ENCODE measurements around the gene ZFP1. TPM values are rescaled to one million over a fixed set of nuclear protein-coding genes. Genes with fewer than 3 reads are reported as not detected.
A peak's percentile ranks its signal among the peaks of the same experiment; 100 is the strongest.

The ZFP1 gene
- total and polyA plus RNA-seq, 2 donors (not counting 1 experiment from before 2014, with no cell fraction given), result 9.8 to 14.4 TPM

- Histone ChIP-seq H3K9me3 (ENCODE audit: control insufficient read depth, insufficient read depth, low read depth, low read length) (no peaks in the 10 kb centered on the region), H3K4me1 (ENCODE audit: control insufficient read depth, extremely low read depth, insufficient read depth, low read length) (peaks cover 44% of the 10 kb centered on the region), H3K4me3 (replicated peaks in 1 of 4; ENCODE audit: control extremely low read depth in 1 of 4, insufficient read depth in 1 of 4, low read depth in 3 of 4, low read length in 4 of 4) (no peak overlapping the region), H3K9ac (ENCODE audit: insufficient read depth, low read length) (no peak overlapping the region), H3K27ac (ENCODE audit: insufficient read depth, low read length) (peak overlapping the region; percentile 15), H3K27me3 (ENCODE audit: control insufficient read depth, insufficient read depth, low read length) (no peaks in the 10 kb centered on the region), H3K4me2 (ENCODE audit: extremely low read depth, insufficient read depth, low read length) (peak overlapping the region; percentile 46), H3K79me2 (ENCODE audit: control insufficient read depth, insufficient read depth, low read length) (no peaks in the 10 kb centered on the region), H2AFZ (ENCODE audit: low read length) (no peak overlapping the region), H4K20me1 (ENCODE audit: control insufficient read depth, extremely low read depth, insufficient read depth, low read length) (no peaks in the 10 kb centered on the region), H3K36me3 (ENCODE audit: control insufficient read depth, insufficient read depth, low read length) (no peaks in the 10 kb centered on the region)
- TF ChIP-seq CTCF (conservative IDR thresholded peaks at IDR 0.05 in 1 of 2, IDR thresholded peaks at IDR 0.05 in 1 of 2; ENCODE audit: low read depth in 1 of 2, low read length in 2 of 2) (no peak), EZH2 (IDR thresholded peaks at IDR 0.05; ENCODE audit: low read length, missing control alignments) (no peak)
- peak; percentile 94 for DNase-seq (ENCODE audit: low read depth in 2 of 2)
Observed at GRCh38 chr16:75108792-75109731, 39.3 kb upstream of the ZFP1 start.

GRCh38 chr16:75109732-75110243, 38.5 kb upstream of the ZFP1 start:
- H4K20me1 ChIP-seq (ENCODE audit: control insufficient read depth, extremely low read depth, insufficient read depth, low read length), result no peaks in the 10 kb centered on the region
- peak overlapping the region; percentile 81 for H3K27ac ChIP-seq (ENCODE audit: insufficient read depth, low read length)
- H3K9me3 ChIP-seq (ENCODE audit: control insufficient read depth, insufficient read depth, low read depth, low read length), result no peaks in the 10 kb centered on the region
- H3K36me3 ChIP-seq (ENCODE audit: control insufficient read depth, insufficient read depth, low read length), result no peaks in the 10 kb centered on the region
- H3K4me2 ChIP-seq (ENCODE audit: extremely low read depth, insufficient read depth, low read length), result peak overlapping the region; percentile 86
- TF ChIP-seq CTCF (conservative IDR thresholded peaks at IDR 0.05 in 1 of 2, IDR thresholded peaks at IDR 0.05 in 1 of 2; ENCODE audit: low read depth in 1 of 2, low read length in 2 of 2), result no peak
- TF ChIP-seq EZH2 (IDR thresholded peaks at IDR 0.05; ENCODE audit: low read length, missing control alignments), result no peak
- no peak overlapping the region for H3K9ac ChIP-seq (ENCODE audit: insufficient read depth, low read length)
- DNase-seq (ENCODE audit: low read depth in 2 of 2), result no peak
- H2AFZ ChIP-seq (ENCODE audit: low read length), result no peak overlapping the region
- H3K27me3 ChIP-seq (ENCODE audit: control insufficient read depth, insufficient read depth, low read length), result no peaks in the 10 kb centered on the region
- no peak overlapping the region for H3K4me3 ChIP-seq (replicated peaks in 1 of 4; ENCODE audit: control extremely low read depth in 1 of 4, insufficient read depth in 1 of 4, low read depth in 3 of 4, low read length in 4 of 4)
- no peaks in the 10 kb centered on the region for H3K79me2 ChIP-seq (ENCODE audit: control insufficient read depth, insufficient read depth, low read length)
- peaks cover 44% of the 10 kb centered on the region for H3K4me1 ChIP-seq (ENCODE audit: control insufficient read depth, extremely low read depth, insufficient read depth, low read length)

Measured in fibroblast of lung (primary cell).